K562 (cell line): ENCODE measurements around the gene AHSA1. TPM values are rescaled to one million over a fixed set of nuclear protein-coding genes. Genes with fewer than 3 reads are reported as not detected.

Experiments used
- ATAC-seq: fragments of 200-7000 bp; cut with Tn5 transposase; 3 replicates; pipeline ENCODE4 v1.9.1; 2020; ENCODE audit warnings: moderate library complexity
- BruUV-seq: library from RNA; stranded (reverse); fragments of 400-500 nt; replicated peaks from 2 replicates; lab custom pipeline; 2021; lab: Mats Ljungman, UMichigan
- CTCF ChIA-PET: fragments of 300-600 bp; formaldehyde crosslinking; extraction: SDS; loops from one replicate; lab custom pipeline; 2021; ENCODE audit warnings: low intra/inter-chr PET ratio; lab: Yijun Ruan, JAX
- POLR2A ChIA-PET: fragments of 300-600, 350-650 bp; sonication (Branson Sonifier 250); formaldehyde crosslinking; extraction: SDS; loops from one replicate; lab custom pipeline; 2021; ENCODE audit warnings: antibody characterized with exemption, inconsistent platforms; lab: Yijun Ruan, JAX
- DNase-seq, 4 experiments: peaks; one replicate each; pipeline versions ENCODE4 v3.0.0 to v3.0.0-alpha.2; 2011 to 2018; ENCODE audit warnings: low spot score in 3 of 4, mixed read lengths in 3 of 4; ENCODE audit errors: extremely low read depth in 1 of 4
- FAIRE-seq: peaks from 2 replicates; lab custom pipeline; 2011; peaks lifted over from hg19 to GRCh38; lab: Jason Lieb, UNC
- H2AFZ ChIP-seq: 2 replicates; pipeline ENCODE4 v1.6.0; 2011; ENCODE audit warnings: low read depth, low read length, control low read depth, inconsistent platforms
- H3K27ac ChIP-seq: fragments of 200-600 bp; 3 replicates; pipeline ENCODE4 v1.8.0; 2011; ENCODE audit warnings: low read depth, mild to moderate bottlenecking, control low read depth, inconsistent platforms, low read length, moderate library complexity, mixed read lengths; ENCODE audit errors: extremely low read depth
- H3K27me3 ChIP-seq, 2 experiments: fragments of 300-600 bp in 1 of 2; 2 replicates in 1 of 2; 3 replicates in 1 of 2; pipeline versions ENCODE4 v1.6.0 to v1.8.0; 2011; ENCODE audit warnings: inconsistent platforms in 2 of 2, low read length in 2 of 2, mild to moderate bottlenecking in 1 of 2, mixed read lengths in 1 of 2, moderate library complexity in 1 of 2; ENCODE audit not compliant: control insufficient read depth in 2 of 2, insufficient read depth in 2 of 2
- H3K36me3 ChIP-seq: fragments of 300-600 bp; 3 replicates; pipeline ENCODE4 v1.8.0; 2011; ENCODE audit warnings: mild to moderate bottlenecking, low read length, inconsistent platforms; ENCODE audit not compliant: control insufficient read depth, insufficient read depth
- H3K4me1 ChIP-seq, 2 experiments: fragments of 200-600 bp in 1 of 2; replicated peaks in 1 of 2; 2 replicates in 1 of 2; 3 replicates in 1 of 2; pipeline versions ENCODE4 v1.5.1 to v1.8.0; 2011; ENCODE audit warnings: inconsistent platforms in 2 of 2, low read length in 2 of 2, mild to moderate bottlenecking in 1 of 2, mixed read lengths in 1 of 2, moderate library complexity in 1 of 2; ENCODE audit not compliant: control insufficient read depth in 2 of 2, insufficient read depth in 2 of 2
- H3K4me2 ChIP-seq: 2 replicates; pipeline ENCODE4 v1.6.1; 2011; ENCODE audit warnings: low read length, control low read depth, inconsistent platforms, mixed read lengths; ENCODE audit not compliant: insufficient read depth
- H3K4me3 ChIP-seq: fragments of 200-600 bp; sonication (generic), shearing (Covaris generic); 2 replicates; pipeline ENCODE4 v1.5.1; 2016; ENCODE audit warnings: control low read depth, inconsistent platforms
- H3K79me2 ChIP-seq: fragments of 200-600 bp; 3 replicates; pipeline ENCODE4 v1.8.0; 2011; ENCODE audit warnings: low read length, inconsistent platforms; ENCODE audit not compliant: control insufficient read depth, insufficient read depth
- H3K9ac ChIP-seq, 2 experiments: 2 replicates each; pipeline versions ENCODE4 v1.6.0 to v1.6.1; 2011; ENCODE audit warnings: low read depth in 2 of 2, low read length in 2 of 2, control low read depth in 1 of 2, inconsistent platforms in 1 of 2, mild to moderate bottlenecking in 1 of 2, mixed read lengths in 1 of 2; ENCODE audit not compliant: insufficient read depth in 1 of 2
- H3K9me1 ChIP-seq: one replicate; pipeline ENCODE4 v1.6.0; 2011; ENCODE audit warnings: inconsistent platforms, mild to moderate bottlenecking, low read length, moderate library complexity; ENCODE audit not compliant: control insufficient read depth, insufficient read depth
- H3K9me3 ChIP-seq: replicated peaks from 2 replicates; pipeline ENCODE4 v1.5.1; 2011; ENCODE audit warnings: low read depth, low read length, inconsistent platforms; ENCODE audit not compliant: control insufficient read depth, insufficient read depth
- H4K20me1 ChIP-seq: replicated peaks from 2 replicates; pipeline ENCODE4 v1.6.1; 2011; ENCODE audit warnings: low read length, inconsistent platforms, mixed read lengths; ENCODE audit not compliant: control insufficient read depth, insufficient read depth
- BCOR ChIP-seq: fragments of 450-650 bp; IDR thresholded peaks from 2 replicates; pipeline ENCODE4 v1.6.1; 2016
- CBX2 ChIP-seq: fragments of 200-600 bp; sonication (generic); IDR thresholded peaks from one replicate; pipeline ENCODE4 v1.6.1; 2012; ENCODE audit warnings: mild to moderate bottlenecking, low read length, inconsistent platforms; ENCODE audit not compliant: insufficient read depth, poor library complexity, severe bottlenecking
- GABPB2 ChIP-seq: fragments of 250-450 bp; sonication (Bioruptor Pico); conservative IDR thresholded peaks from 2 replicates; pipeline ENCODE4 v1.5.1; 2021; ENCODE audit warnings: mild to moderate bottlenecking
- KDM1A ChIP-seq, 2 experiments: fragments of 450-650 bp; IDR thresholded peaks; 2 replicates each; pipeline ENCODE4 v1.6.1; 2016; ENCODE audit warnings: mild to moderate bottlenecking in 2 of 2
- POLR2B ChIP-seq: fragments of 450-650 bp; IDR thresholded peaks from 2 replicates; pipeline ENCODE4 v1.6.1; 2018; ENCODE audit warnings: low read depth; ENCODE audit not compliant: partially characterized antibody
- RBM25 ChIP-seq: fragments of 200-400 bp; formaldehyde crosslinking; IDR thresholded peaks from 2 replicates; pipeline ENCODE4 v1.6.1; 2018; ENCODE audit warnings: low read length, low read depth, moderate library complexity; ENCODE audit not compliant: severe bottlenecking
- ZFP36 ChIP-seq: fragments of 150-350 bp; IDR thresholded peaks from 2 replicates; pipeline ENCODE4 v1.6.1; 2018; ENCODE audit warnings: low read length, low read depth; ENCODE audit not compliant: partially characterized antibody
- ZNF41 ChIP-seq: fragments of 250-450 bp; sonication (Bioruptor Pico); conservative IDR thresholded peaks from 2 replicates; pipeline ENCODE4 v1.4.0; 2020; ENCODE audit warnings: mild to moderate bottlenecking
- ZSCAN29 ChIP-seq: fragments of 450-650 bp; IDR thresholded peaks from 2 replicates; pipeline ENCODE4 v1.6.1; 2017
- WGBS: fragments of 100-300 bp; shearing (Covaris generic); methylation state at CpG from one replicate; pipeline ENCODE4 v1.1.6; 2016; ENCODE audit warnings: low coverage, mixed read lengths; ENCODE audit not compliant: insufficient coverage; ENCODE audit errors: missing lambda C conversion rate; 5-methylcytosine and 5-hydroxymethylcytosine counted together
- in situ Hi-C: fragments of 300-500 bp; cut with MboI; formaldehyde crosslinking; loops from 4 replicates; pipeline ENCODE4 v1.15.0; 2018; ENCODE audit warnings: inconsistent platforms, mixed read lengths
- intact Hi-C: fragments of 100-400 bp; cut with micrococcal nuclease; formaldehyde crosslinking; loops from 2 replicates; pipeline ENCODE4 v1.14.2; 2022
- polyA plus RNA-seq, 8 experiments: library from polyadenylated mRNA; depleted of rRNA in 4 of 8; stranded (reverse) in 5 of 8; unstranded in 3 of 8; fragments of >200 nt; fragmentation: Nextera tagmentation in 2 of 8; fragmentation: Illumina TruSeq in 1 of 8; extraction: Ambion mirVana in 2 of 8; extraction: Trizol in 1 of 8; gene quantifications; 2 replicates each; pipeline versions ENCODE4 v1.2.1 to v1.2.3, GENCODE V29; 2011 to 2014; ENCODE audit warnings: inconsistent platforms in 1 of 8, missing spikeins in 1 of 8
- total RNA-seq, 7 experiments: library from RNA; depleted of rRNA in 6 of 7; stranded (reverse); fragments of >200 nt in 6 of 7; fragmentation: Illumina TruSeq in 2 of 7; extraction: Trizol in 2 of 7; gene quantifications; 2 replicates each; pipeline versions ENCODE4 v1.2.1 to v1.2.3, GENCODE V29; 2011 to 2021; ENCODE audit warnings: low replicate concordance in 1 of 7
- TF ChIP-seq, protein P1 (sequence below): sonication (generic); formaldehyde crosslinking; IDR thresholded peaks from 2 replicates; pipeline ENCODE4 v1.8.0; 2022; ENCODE audit warnings: mild to moderate bottlenecking, low read depth, missing genetic modification reagents

The AHSA1 gene
- total and polyA plus RNA-seq, 9 of the 15 experiments (the other 6 are each of a cell fraction or from before 2014, with no cell fraction given) = 41.4 to 317 (median 184) TPM

DNA sequence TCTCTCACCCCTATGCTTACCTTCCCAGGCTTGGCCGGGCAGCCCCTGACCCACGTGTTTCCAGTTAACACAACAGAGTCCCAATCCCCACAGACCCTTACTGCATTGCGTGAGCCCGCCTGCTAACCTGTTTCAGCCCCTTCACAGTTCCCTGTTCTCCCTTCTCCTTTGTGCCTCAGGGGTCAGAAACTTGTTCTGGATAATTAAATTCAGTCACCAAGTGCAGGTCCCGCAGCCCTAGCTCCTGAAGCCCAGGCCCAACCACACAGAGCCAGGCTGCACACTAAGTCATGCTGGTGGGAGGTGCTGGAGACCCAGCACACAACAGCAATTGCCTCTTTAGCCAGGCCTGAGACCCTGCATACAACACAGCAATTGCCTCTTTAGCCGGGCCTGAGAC lies 31.1 kb downstream of the AHSA1 start:
- no peaks in the 10 kb centered on the region; a peak in 1 of 5 replicates for H3K4me1 ChIP-seq
- POLR2A ChIA-PET = interaction anchor here (0.7 kb wide), 1 partner anchor 28 kb away, joined by 3 read pairs; no protein-coding TSS in a partner anchor

DNA sequence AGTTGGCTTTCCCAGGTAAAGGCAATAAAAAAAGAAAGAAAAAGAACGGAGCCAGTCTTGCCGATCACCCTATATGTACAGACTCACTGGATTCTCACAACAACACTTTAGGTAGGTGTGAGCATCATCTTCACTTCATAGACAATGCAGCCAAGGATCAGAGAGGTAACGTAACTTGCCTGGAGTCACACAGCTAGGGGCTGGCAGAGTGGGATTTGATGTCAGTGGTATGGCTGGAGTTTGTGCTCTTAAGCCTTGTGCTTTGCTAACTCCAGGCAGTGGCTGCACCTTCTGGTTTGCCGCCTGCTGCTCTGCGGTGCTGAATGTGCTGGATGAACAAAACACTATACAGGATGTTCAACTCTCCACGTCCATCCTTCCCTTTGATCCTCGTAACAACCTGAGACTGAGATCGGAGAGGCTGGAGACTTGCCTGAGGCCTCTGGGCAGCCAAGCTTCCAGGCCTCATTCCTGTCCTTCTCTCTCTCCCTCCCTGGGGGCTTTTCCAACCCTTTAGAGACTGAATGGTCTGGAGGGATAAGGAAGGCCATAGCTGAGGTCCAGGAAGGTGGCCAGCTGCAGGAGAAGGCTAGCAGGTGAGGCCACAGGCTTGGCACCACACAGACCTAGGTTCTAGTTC lies 32.6 kb downstream of the AHSA1 start:
- TF ChIP-seq BCOR = peak; percentile 44; the same call in 1 of the 2 replicates
- TF ChIP-seq ZNF41 (CRISPR knock-in tag) = no peak
- 0 out of 4 replicates have a peak, but pooled peaks of 1 of the 2 experiments have one; percentile 12 for TF ChIP-seq KDM1A (IDR thresholded peaks at IDR 0.05)
- peak; percentile 56 for TF ChIP-seq RBM25
- TF ChIP-seq, protein P1, sequence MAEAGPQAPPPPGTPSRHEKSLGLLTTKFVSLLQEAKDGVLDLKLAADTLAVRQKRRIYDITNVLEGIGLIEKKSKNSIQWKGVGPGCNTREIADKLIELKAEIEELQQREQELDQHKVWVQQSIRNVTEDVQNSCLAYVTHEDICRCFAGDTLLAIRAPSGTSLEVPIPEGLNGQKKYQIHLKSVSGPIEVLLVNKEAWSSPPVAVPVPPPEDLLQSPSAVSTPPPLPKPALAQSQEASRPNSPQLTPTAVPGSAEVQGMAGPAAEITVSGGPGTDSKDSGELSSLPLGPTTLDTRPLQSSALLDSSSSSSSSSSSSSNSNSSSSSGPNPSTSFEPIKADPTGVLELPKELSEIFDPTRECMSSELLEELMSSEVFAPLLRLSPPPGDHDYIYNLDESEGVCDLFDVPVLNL (CRISPR knock-in tag) = no peak
- no peak for TF ChIP-seq ZSCAN29
- no peak for TF ChIP-seq GABPB2
- TF ChIP-seq ZFP36 = peak; percentile 41
- in situ Hi-C loops (no loop called here), intact Hi-C loops (no loop called here)
- 21% methylated on average over 6 of the region's 8 CpGs for WGBS
- DNase-seq (no peak), ATAC-seq (no peak), FAIRE-seq (no peak)
- H3K36me3 ChIP-seq = no peaks in the 10 kb centered on the region
- no peak overlapping the region for H3K4me2 ChIP-seq
- no TSS peak for BruUV-seq
- no peak overlapping the region for H3K9ac ChIP-seq
- H3K4me1 ChIP-seq = no peaks in the 10 kb centered on the region; a peak in 1 of 5 replicates
- H3K79me2 ChIP-seq = no peaks in the 10 kb centered on the region
- no peak overlapping the region for H2AFZ ChIP-seq
- ChIA-PET CTCF (no interaction called here), POLR2A (no interaction called here)
- H3K9me3 ChIP-seq = no peaks in the 10 kb centered on the region
- H4K20me1 ChIP-seq = no peaks in the 10 kb centered on the region
- no peaks in the 10 kb centered on the region for H3K9me1 ChIP-seq
- peaks cover 10 to 36% of the 10 kb centered on the region in 2 experiments; a peak in 4 of 5 replicates for H3K27me3 ChIP-seq
- H3K27ac ChIP-seq = no peak overlapping the region
- no peak overlapping the region for H3K4me3 ChIP-seq

More for the DNA sequence above, 31.1 kb downstream of the AHSA1 start:
- H3K9ac ChIP-seq = no peak overlapping the region
- H4K20me1 ChIP-seq = no peaks in the 10 kb centered on the region
- in situ Hi-C loops (no loop called here), intact Hi-C loops (no loop called here)
- no peaks in the 10 kb centered on the region for H3K9me1 ChIP-seq
- no peaks in the 10 kb centered on the region for H3K9me3 ChIP-seq
- H3K27me3 ChIP-seq = peaks cover 10 to 36% of the 10 kb centered on the region in 2 experiments; a peak in 4 of 5 replicates
- no peak overlapping the region for H3K4me2 ChIP-seq
- H3K4me3 ChIP-seq = no peak overlapping the region
- H3K79me2 ChIP-seq = no peaks in the 10 kb centered on the region
- FAIRE-seq (no peak), ATAC-seq (no peak), DNase-seq (no peak)
- H3K36me3 ChIP-seq = no peaks in the 10 kb centered on the region
- no peak overlapping the region for H3K27ac ChIP-seq
- TF ChIP-seq CBX2 = no peak
- no peak for TF ChIP-seq POLR2B
- H2AFZ ChIP-seq = no peak overlapping the region
- 7% methylated on average over 5 of the region's 6 CpGs for WGBS
- no TSS peak for BruUV-seq
- CTCF ChIA-PET = no interaction called here
